ENCODE measurements around the gene MCU. TPM values are rescaled to one million over a fixed set of nuclear protein-coding genes. Genes with fewer than 3 reads are reported as not detected.

MCU gene
- total and polyA plus RNA-seq, 2 of the 8 experiments (the other 6 are each of a cell fraction or from before 2014, with no cell fraction given): 51.6 to 62.2 TPM

DNA sequence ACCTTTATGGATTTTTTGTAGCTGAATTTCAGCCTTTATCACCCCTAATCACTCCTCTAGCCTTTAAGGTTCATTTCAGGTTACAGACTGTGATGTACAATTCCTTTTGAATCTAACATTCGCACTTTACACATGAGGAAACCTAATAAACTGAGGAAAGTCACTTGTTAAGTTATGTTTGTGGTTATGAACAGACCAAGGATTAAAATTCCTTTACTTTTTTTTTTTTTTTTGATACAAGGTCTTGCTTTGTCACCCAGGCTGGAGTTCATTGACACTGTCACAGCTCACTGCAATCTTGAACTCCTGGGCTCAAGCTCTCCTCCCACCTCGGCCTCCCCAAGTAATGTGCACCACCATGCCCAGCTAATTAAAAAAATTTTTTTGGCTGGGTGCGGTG is 3.6 kb downstream of the MCU start:
- Histone ChIP-seq H3K23me2 (ENCODE audit: low read depth, low read length) (peaks cover 3% of the 10 kb centered on the region; the same call in 1 of the 2 replicates), H3K4me1 (replicated peaks in 1 of 4; ENCODE audit: control insufficient read depth in 3 of 4, insufficient read depth in 4 of 4, low read length in 3 of 4) (peaks cover 0 to 3% (median 0%) of the 10 kb centered on the region in 4 experiments; a peak in 2 of 7 replicates), H3K9me3 (ENCODE audit: insufficient read depth in 2 of 2, low read depth in 1 of 2, low read length in 1 of 2) (no peaks in the 10 kb centered on the region), H3K4ac (replicated peaks; ENCODE audit: insufficient read length, low read depth, low read length) (no peak overlapping the region), H2AK5ac (ENCODE audit: low read depth, low read length) (no peak overlapping the region), H3K18ac (ENCODE audit: extremely low read depth, low read length) (no peak overlapping the region), H3K79me2 (ENCODE audit: control insufficient read depth in 1 of 2, insufficient read depth in 2 of 2, low read length in 2 of 2) (peaks cover 27 to 79% of the 10 kb centered on the region in 2 experiments), H3K56ac (replicated peaks; ENCODE audit: insufficient read length, low read depth, low read length) (no peak overlapping the region), H3K23ac (ENCODE audit: insufficient read length) (no peak overlapping the region), H3K14ac (ENCODE audit: insufficient read length) (no peak overlapping the region), H3K36me3 (ENCODE audit: control insufficient read depth in 2 of 4, insufficient read depth in 4 of 4, low read length in 3 of 4) (no peaks in the 10 kb centered on the region), H4K91ac (replicated peaks; ENCODE audit: insufficient read length, low read length) (no peak overlapping the region), H2BK12ac (ENCODE audit: low read depth, low read length) (no peak overlapping the region), H4K8ac (ENCODE audit: extremely low read depth, insufficient read depth, low read length) (no peak overlapping the region), H3K4me2 (ENCODE audit: insufficient read depth in 1 of 2, low read depth in 2 of 2, low read length in 2 of 2) (no peak overlapping the region), H2BK120ac (replicated peaks; ENCODE audit: low read depth, low read length) (no peak overlapping the region), H2BK5ac (ENCODE audit: low read depth, low read length) (no peak overlapping the region), H4K5ac (ENCODE audit: insufficient read length, low read depth, low read length) (no peak overlapping the region), H3K9ac (replicated peaks in 1 of 4; ENCODE audit: extremely low read depth in 1 of 4, low read depth in 3 of 4, low read length in 3 of 4) (no peak overlapping the region), H4K20me1 (replicated peaks in 1 of 2; ENCODE audit: control insufficient read depth in 1 of 2, insufficient read depth in 2 of 2, low read length in 2 of 2) (peaks cover 3 to 8% of the 10 kb centered on the region in 2 experiments), H3K4me3 (ENCODE audit: extremely low read depth in 1 of 4, insufficient read depth in 2 of 4, low read depth in 3 of 4, low read length in 4 of 4) (no peak overlapping the region), H3K27me3 (replicated peaks in 1 of 4; ENCODE audit: control insufficient read depth in 3 of 4, extremely low read depth in 1 of 4, insufficient read depth in 3 of 4, low read length in 3 of 4) (no peaks in the 10 kb centered on the region), H2BK15ac (ENCODE audit: low read length) (no peak overlapping the region), H3K27ac (ENCODE audit: low read depth, low read length) (no peak overlapping the region), H3K79me1 (ENCODE audit: low read depth, low read length) (peaks cover 3% of the 10 kb centered on the region; the same call in 1 of the 2 replicates), H2BK20ac (ENCODE audit: low read length) (no peak overlapping the region), H2AFZ (ENCODE audit: low read length) (no peak overlapping the region)
- POLR2A ChIA-PET (ENCODE audit: partially characterized antibody): interaction anchor here (0.6 to 3.3 kb wide), 5 partner anchors 11 to 341 kb away, joined by 3 to 14 read pairs (median 3); partner anchors contain the start of gene DNAJB12
- WGBS, 2 experiments (ENCODE audit: extremely low coverage in 1 of 2, insufficient coverage in 1 of 2, insufficient read length in 1 of 2, insufficient replicate concordance in 2 of 2, low coverage in 1 of 2, low lambda C conversion rate in 2 of 2, missing lambda C conversion rate in 1 of 2): 89% methylated on average over 3 of the region's 3 CpGs; no CpG with 5 or more reads in 1 of the 2 experiments
- DNase-seq (ENCODE audit: low read depth in 1 of 2, low spot score in 2 of 2) (no peak), FAIRE-seq (no peak)
- CTCF ChIA-PET (ENCODE audit: partially characterized antibody): interaction anchor here (0.6 to 2.0 kb wide), 7 partner anchors 10 to 206 kb away, joined by 3 to 5 read pairs (median 4); no protein-coding TSS in a partner anchor
- TF ChIP-seq RNF2 (IDR thresholded peaks at IDR 0.05; ENCODE audit: borderline replicate concordance, low read depth, low read length, missing control alignments, poor library complexity, severe bottlenecking) (no peak), ASH2L (IDR thresholded peaks at IDR 0.05; ENCODE audit: low read length) (no peak), POLR2AphosphoS5 (IDR thresholded peaks at IDR 0.05; ENCODE audit: low read depth, low read length) (no peak), ATF3 (IDR thresholded peaks at IDR 0.05; ENCODE audit: insufficient read depth, low read depth, low read length) (no peak), CEBPB (IDR thresholded peaks at IDR 0.05; ENCODE audit: low read depth, low read length) (no peak), TAF1 (IDR thresholded peaks at IDR 0.05; ENCODE audit: low read depth, low read length) (no peak), JUN (IDR thresholded peaks at IDR 0.05; ENCODE audit: low read depth, low read length) (no peak), EGR1 (IDR thresholded peaks at IDR 0.05; ENCODE audit: borderline replicate concordance, low read depth, low read length) (no peak), BACH1 (IDR thresholded peaks at IDR 0.05; ENCODE audit: low read length) (no peak), SP4 (IDR thresholded peaks at IDR 0.05; ENCODE audit: low read length) (no peak), NRF1 (IDR thresholded peaks at IDR 0.05; ENCODE audit: low read depth, low read length) (no peak), KDM1A (IDR thresholded peaks at IDR 0.05; ENCODE audit: borderline replicate concordance, low read length) (no peak), KDM4A (IDR thresholded peaks at IDR 0.05; ENCODE audit: low read depth, low read length, severe bottlenecking) (no peak)
- TF ChIP-seq, protein P1, sequence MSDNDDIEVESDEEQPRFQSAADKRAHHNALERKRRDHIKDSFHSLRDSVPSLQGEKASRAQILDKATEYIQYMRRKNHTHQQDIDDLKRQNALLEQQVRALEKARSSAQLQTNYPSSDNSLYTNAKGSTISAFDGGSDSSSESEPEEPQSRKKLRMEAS (IDR thresholded peaks at IDR 0.05): no peak
